ENCODE results near the gene TMEM45B.
"Not testable (repeated sequence)": the region's sequence is repeated elsewhere in the genome, so short reads cannot be mapped to it uniquely, and the experiment has no call there.

TMEM45B gene

GRCh38 chr11:129825380-129825779 is 9.7 kb downstream of the TMEM45B start:
- no peaks in the 10 kb centered on the region for H3K79me2 ChIP-seq (ENCODE audit: insufficient read depth, low read depth)
- no peak for TF ChIP-seq CTCF (conservative IDR thresholded peaks at IDR 0.05; ENCODE audit: low read depth, low read length)
- no peaks in the 10 kb centered on the region for H3K4me1 ChIP-seq (ENCODE audit: low read depth, poor library complexity, severe bottlenecking)
- no peak overlapping the region for H3K9ac ChIP-seq
- no peak overlapping the region for H3K4me3 ChIP-seq (IDR thresholded peaks at IDR 0.05; ENCODE audit: insufficient read depth, low read depth, low read length)
- no peak overlapping the region for H2AFZ ChIP-seq (ENCODE audit: low read depth)
- H4K20me1 ChIP-seq (ENCODE audit: insufficient read depth) = no peaks in the 10 kb centered on the region
- H3K27ac ChIP-seq = no peak overlapping the region
- H3K27me3 ChIP-seq (ENCODE audit: insufficient read depth, low read depth) = no peaks in the 10 kb centered on the region
- no peak overlapping the region for H3K4me2 ChIP-seq
- no peaks in the 10 kb centered on the region for H3K36me3 ChIP-seq (ENCODE audit: insufficient read depth)

GRCh38 chr11:129828301-129828836 is 12.7 kb downstream of the TMEM45B start:
- no peaks in the 10 kb centered on the region for H4K20me1 ChIP-seq (ENCODE audit: insufficient read depth)
- no peak overlapping the region for H3K4me3 ChIP-seq (IDR thresholded peaks at IDR 0.05; ENCODE audit: insufficient read depth, low read depth, low read length)
- no peak overlapping the region for H3K9ac ChIP-seq
- no peaks in the 10 kb centered on the region for H3K4me1 ChIP-seq (ENCODE audit: low read depth, poor library complexity, severe bottlenecking)
- no peak overlapping the region for H2AFZ ChIP-seq (ENCODE audit: low read depth)
- no peak for TF ChIP-seq CTCF (conservative IDR thresholded peaks at IDR 0.05; ENCODE audit: low read depth, low read length)
- H3K36me3 ChIP-seq (ENCODE audit: insufficient read depth) = no peaks in the 10 kb centered on the region
- H3K4me2 ChIP-seq = no peak overlapping the region
- no peaks in the 10 kb centered on the region for H3K79me2 ChIP-seq (ENCODE audit: insufficient read depth, low read depth)
- no peak overlapping the region for H3K27ac ChIP-seq
- no peaks in the 10 kb centered on the region for H3K27me3 ChIP-seq (ENCODE audit: insufficient read depth, low read depth)

DNA sequence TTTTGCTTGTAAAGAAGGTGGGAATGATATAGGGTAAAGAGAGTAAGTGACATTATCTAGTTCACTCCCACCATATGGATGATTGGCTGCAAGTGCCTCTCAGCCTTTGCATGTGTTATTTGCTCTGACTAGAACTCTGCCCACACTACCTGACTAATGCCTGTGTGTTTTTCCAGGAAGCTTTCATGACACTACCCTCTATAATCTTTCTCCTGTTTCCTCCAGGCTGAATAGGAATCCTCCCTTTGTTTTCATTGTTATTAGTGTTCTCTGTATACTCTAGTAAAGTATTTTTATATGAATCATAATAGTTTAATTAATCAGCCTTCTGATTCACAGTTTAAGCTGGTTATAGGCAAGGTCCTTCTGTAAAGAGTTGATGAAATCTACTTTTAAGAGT is 13.8 kb downstream of the TMEM45B start:
- H3K4me1 ChIP-seq (ENCODE audit: low read depth, poor library complexity, severe bottlenecking); H3K27ac ChIP-seq; H3K36me3 ChIP-seq (ENCODE audit: insufficient read depth); H3K79me2 ChIP-seq (ENCODE audit: insufficient read depth, low read depth); H2AFZ ChIP-seq (ENCODE audit: low read depth); H3K4me2 ChIP-seq; H3K9ac ChIP-seq; H3K4me3 ChIP-seq (IDR thresholded peaks at IDR 0.05; ENCODE audit: insufficient read depth, low read depth, low read length); H4K20me1 ChIP-seq (ENCODE audit: insufficient read depth); H3K27me3 ChIP-seq (ENCODE audit: insufficient read depth, low read depth): not testable (repeated sequence)

- H3K4me3 ChIP-seq (IDR thresholded peaks at IDR 0.05; ENCODE audit: insufficient read depth, low read depth, low read length); H3K27me3 ChIP-seq (ENCODE audit: insufficient read depth, low read depth); H3K9ac ChIP-seq; H3K36me3 ChIP-seq (ENCODE audit: insufficient read depth); H3K4me2 ChIP-seq; H3K4me1 ChIP-seq (ENCODE audit: low read depth, poor library complexity, severe bottlenecking); H2AFZ ChIP-seq (ENCODE audit: low read depth); H4K20me1 ChIP-seq (ENCODE audit: insufficient read depth); H3K79me2 ChIP-seq (ENCODE audit: insufficient read depth, low read depth); H3K27ac ChIP-seq: not testable (repeated sequence)
These were observed 15.6 kb downstream of the TMEM45B start for GRCh38 chr11:129831227-129831626.

DNA sequence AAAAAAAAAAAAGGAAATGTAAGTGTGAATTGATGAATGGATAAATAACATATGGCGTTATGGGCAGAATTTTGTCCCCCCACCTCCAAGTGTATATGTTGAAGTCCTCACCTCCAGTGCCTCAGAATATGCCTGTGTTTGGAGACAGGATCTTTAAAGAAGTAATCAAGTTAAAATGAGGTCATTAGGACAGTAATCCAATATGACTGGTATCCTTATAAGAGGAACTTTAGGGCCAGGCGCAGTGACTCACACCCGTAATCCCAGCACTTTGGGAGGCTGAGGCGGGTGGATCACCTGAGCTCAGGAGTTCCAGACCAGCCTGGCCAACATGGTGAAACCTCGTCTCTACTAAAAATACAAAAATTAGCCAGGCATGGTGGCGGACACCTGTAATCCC is 17.6 kb downstream of the TMEM45B start:
- not testable (repeated sequence) for H3K4me1 ChIP-seq (ENCODE audit: low read depth, poor library complexity, severe bottlenecking); H3K36me3 ChIP-seq (ENCODE audit: insufficient read depth); H4K20me1 ChIP-seq (ENCODE audit: insufficient read depth); H3K9ac ChIP-seq; H3K27ac ChIP-seq; H3K4me3 ChIP-seq (IDR thresholded peaks at IDR 0.05; ENCODE audit: insufficient read depth, low read depth, low read length); H3K27me3 ChIP-seq (ENCODE audit: insufficient read depth, low read depth); H2AFZ ChIP-seq (ENCODE audit: low read depth); H3K79me2 ChIP-seq (ENCODE audit: insufficient read depth, low read depth); H3K4me2 ChIP-seq

DNA sequence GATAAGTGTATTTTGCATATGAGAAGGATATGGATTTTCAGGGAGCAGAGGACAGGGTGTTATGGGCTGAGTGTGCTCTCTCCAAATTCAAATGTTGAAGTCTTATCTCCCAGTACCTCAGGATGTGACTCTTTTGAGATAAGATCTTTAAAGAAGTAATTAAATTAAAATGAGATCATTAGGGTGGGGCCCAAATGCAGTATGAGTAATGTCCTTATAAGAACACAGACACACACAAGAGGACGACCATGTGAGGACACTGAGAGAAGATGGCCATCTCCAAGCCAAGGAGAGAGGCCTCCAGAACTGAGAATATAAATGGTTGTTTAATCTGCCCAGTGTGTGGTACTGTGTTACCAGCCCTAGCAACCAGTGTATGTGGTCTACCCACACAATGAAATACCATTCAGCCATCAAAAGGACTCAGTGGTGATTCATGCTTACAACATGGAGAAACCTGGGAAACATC is 20.8 kb downstream of the TMEM45B start:
- not testable (repeated sequence) for H2AFZ ChIP-seq (ENCODE audit: low read depth); H3K27me3 ChIP-seq (ENCODE audit: insufficient read depth, low read depth); H3K4me1 ChIP-seq (ENCODE audit: low read depth, poor library complexity, severe bottlenecking)

More for the DNA sequence above, 20.8 kb downstream of the TMEM45B start:
- not testable (repeated sequence) for H3K4me2 ChIP-seq; H3K9ac ChIP-seq; H3K36me3 ChIP-seq (ENCODE audit: insufficient read depth); H3K79me2 ChIP-seq (ENCODE audit: insufficient read depth, low read depth); H4K20me1 ChIP-seq (ENCODE audit: insufficient read depth); H3K4me3 ChIP-seq (IDR thresholded peaks at IDR 0.05; ENCODE audit: insufficient read depth, low read depth, low read length); H3K27ac ChIP-seq

Data from KMS-11 (cell line).